Upper lobe of left lung (tissue), 6 donors: ENCODE results near the gene BCL2. TPM values are rescaled to one million over a fixed set of nuclear protein-coding genes. Genes with fewer than 3 reads are reported as not detected.

Source experiments
- ATAC-seq, 2 donors: fragments of 200-7000 bp; cut with Tn5 transposase; one replicate each; pipeline ENCODE4 v1.9.1; 2022; ENCODE audit warnings: mild to moderate bottlenecking in 2 of 2, moderate library complexity in 2 of 2; ENCODE audit not compliant: low FRiP score in 2 of 2
- DNase-seq, 2 donors: peaks; one replicate each; pipeline ENCODE4 v3.0.0-alpha.2; 2019 to 2020
- H3K27ac ChIP-seq, 4 donors: fragments of 200-600 bp; sonication (generic); one replicate each; pipeline ENCODE4 v1.5.1; 2016 to 2019
- H3K27me3 ChIP-seq, 4 donors: fragments of 200-600 bp; sonication (generic); one replicate each; pipeline ENCODE4 v1.5.1; 2017 to 2019
- H3K36me3 ChIP-seq, 4 donors: fragments of 200-600 bp; sonication (generic); one replicate each; pipeline ENCODE4 v1.5.1; 2016 to 2019
- H3K4me1 ChIP-seq, 4 donors: fragments of 200-600 bp; sonication (generic); one replicate each; pipeline ENCODE4 v1.5.1; 2018 to 2019
- H3K4me3 ChIP-seq, 4 donors: fragments of 200-600 bp; sonication (generic); one replicate each; pipeline ENCODE4 v1.5.1; 2017 to 2019; ENCODE audit warnings: mild to moderate bottlenecking in 2 of 4, moderate library complexity in 1 of 4
- H3K9me3 ChIP-seq, 4 donors: fragments of 200-600 bp; sonication (generic); one replicate each; pipeline ENCODE4 v1.5.1; 2018 to 2019
- EP300 ChIP-seq, 4 donors: sonication (generic); formaldehyde crosslinking; IDR thresholded peaks; one replicate each; pipeline ENCODE4 v1.5.1; 2017; ENCODE audit warnings: antibody characterized with exemption in 4 of 4, control low read depth in 2 of 4
- POLR2A ChIP-seq, 4 donors: fragments of 450-650 bp; IDR thresholded peaks; one replicate each; pipeline ENCODE4 v1.5.1; 2016 to 2017; ENCODE audit warnings: antibody characterized with exemption in 4 of 4, mild to moderate bottlenecking in 2 of 4
- POLR2AphosphoS5 ChIP-seq, 2 donors: sonication (generic); formaldehyde crosslinking; IDR thresholded peaks; one replicate each; pipeline ENCODE4 v1.5.1; 2017; ENCODE audit warnings: antibody characterized with exemption in 2 of 2
- WGBS, 2 donors: methylation state at CpG; one replicate each; pipeline ENCODE4 v1.1.5; 2017 to 2018; 5-methylcytosine and 5-hydroxymethylcytosine counted together
- total RNA-seq, 6 donors: library from RNA; depleted of rRNA in 4 of 6; stranded (reverse); fragments of >200 nt in 4 of 6; gene quantifications; one replicate each; pipeline versions ENCODE4 v1.1.0 to v1.2.1, GENCODE V29; 2016 to 2021
- TF ChIP-seq, protein P1 (sequence below), 6 experiments: fragments of 450-650 bp in 4 of 6; fragments of 200-600 bp in 2 of 6; sonication (generic) in 2 of 6; IDR thresholded peaks; one replicate each; pipeline ENCODE4 v1.5.1; 2016 to 2019; ENCODE audit warnings: antibody characterized with exemption in 6 of 6
- donor health status: DM: no; HTN: no; CAD: no; lungs with moderate emphysema.
- donor health status: DM: no; HTN: yes; CAD: no; lungs with severe emphysema.

The BCL2 gene
- total RNA-seq, 6 donors from 2014 or later, result 5.9 to 19.9 (median 11.4) TPM

DNA sequence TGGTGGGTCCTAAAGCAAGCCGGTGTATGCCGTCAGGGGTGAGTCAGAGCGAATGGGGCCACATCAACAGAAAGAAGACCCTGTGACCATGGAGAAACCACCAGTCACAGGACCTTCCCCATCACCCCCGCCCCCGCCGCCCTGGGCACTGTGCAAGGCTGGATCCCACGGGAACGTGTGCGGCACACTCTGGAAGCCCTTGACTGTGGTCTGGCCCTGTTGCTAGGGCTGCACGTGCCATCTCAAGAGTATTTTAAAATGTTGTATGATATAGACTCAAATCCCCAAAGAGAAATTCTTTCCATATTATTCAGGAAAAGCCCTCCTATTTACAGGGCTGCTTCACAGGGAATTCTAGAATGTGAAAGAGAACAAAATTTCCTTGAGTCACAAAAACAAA, 174.8 kb downstream of the BCL2 start:
- Histone ChIP-seq H3K4me3 (no peak overlapping the region), H3K36me3 (no peaks in the 10 kb centered on the region), H3K27me3 (no peaks in the 10 kb centered on the region), H3K27ac (no peak overlapping the region), H3K4me1 (peaks cover 3 to 22% (median 6%) of the 10 kb centered on the region in 4 donors), H3K9me3 (no peaks in the 10 kb centered on the region)
- ATAC-seq (no peak), DNase-seq (peak in 1 of 2 donors; percentile 62)
- TF ChIP-seq EP300 (IDR thresholded peaks at IDR 0.05), result no peak
- TF ChIP-seq, protein P1, sequence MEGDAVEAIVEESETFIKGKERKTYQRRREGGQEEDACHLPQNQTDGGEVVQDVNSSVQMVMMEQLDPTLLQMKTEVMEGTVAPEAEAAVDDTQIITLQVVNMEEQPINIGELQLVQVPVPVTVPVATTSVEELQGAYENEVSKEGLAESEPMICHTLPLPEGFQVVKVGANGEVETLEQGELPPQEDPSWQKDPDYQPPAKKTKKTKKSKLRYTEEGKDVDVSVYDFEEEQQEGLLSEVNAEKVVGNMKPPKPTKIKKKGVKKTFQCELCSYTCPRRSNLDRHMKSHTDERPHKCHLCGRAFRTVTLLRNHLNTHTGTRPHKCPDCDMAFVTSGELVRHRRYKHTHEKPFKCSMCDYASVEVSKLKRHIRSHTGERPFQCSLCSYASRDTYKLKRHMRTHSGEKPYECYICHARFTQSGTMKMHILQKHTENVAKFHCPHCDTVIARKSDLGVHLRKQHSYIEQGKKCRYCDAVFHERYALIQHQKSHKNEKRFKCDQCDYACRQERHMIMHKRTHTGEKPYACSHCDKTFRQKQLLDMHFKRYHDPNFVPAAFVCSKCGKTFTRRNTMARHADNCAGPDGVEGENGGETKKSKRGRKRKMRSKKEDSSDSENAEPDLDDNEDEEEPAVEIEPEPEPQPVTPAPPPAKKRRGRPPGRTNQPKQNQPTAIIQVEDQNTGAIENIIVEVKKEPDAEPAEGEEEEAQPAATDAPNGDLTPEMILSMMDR (IDR thresholded peaks at IDR 0.05), result no peak
- no peak for TF ChIP-seq POLR2AphosphoS5 (IDR thresholded peaks at IDR 0.05)
- no peak for TF ChIP-seq POLR2A (IDR thresholded peaks at IDR 0.05)
- WGBS, 2 donors, result 88 to 89% methylated on average over 10 of the region's 10 CpGs

DNA sequence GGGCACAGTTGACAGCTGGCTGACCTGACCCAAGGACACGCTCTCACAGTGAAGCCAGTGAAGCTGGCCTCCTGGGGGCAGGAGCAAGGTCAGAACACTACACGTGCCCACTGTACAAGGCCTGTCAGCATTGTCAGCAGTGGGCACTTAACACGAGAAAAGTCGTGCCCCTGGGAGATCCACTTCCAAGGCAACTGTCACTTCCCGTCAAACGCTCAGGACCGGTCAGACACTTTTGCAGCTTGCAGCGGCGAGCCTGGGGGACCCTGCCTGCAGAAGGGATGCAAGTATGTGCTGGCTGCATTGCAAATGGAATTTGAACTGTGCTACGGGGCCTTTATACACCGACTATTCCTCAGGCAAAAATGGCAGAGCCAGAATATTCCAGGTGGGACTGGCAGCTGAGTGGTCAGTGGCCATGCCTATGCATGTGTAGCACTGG, 176.2 kb downstream of the BCL2 start:
- Histone ChIP-seq H3K27ac (no peak overlapping the region), H3K27me3 (no peaks in the 10 kb centered on the region), H3K36me3 (no peaks in the 10 kb centered on the region), H3K9me3 (no peaks in the 10 kb centered on the region), H3K4me3 (no peak overlapping the region), H3K4me1 (peaks cover 6 to 33% (median 10%) of the 10 kb centered on the region in 4 donors)
- WGBS, 2 donors, result 68 to 100% methylated on average over 3 to 11 of the region's 11 CpGs
- ATAC-seq (no peak), DNase-seq (peak in 1 of 2 donors; percentile 29)
- TF ChIP-seq POLR2AphosphoS5 (IDR thresholded peaks at IDR 0.05) (no peak), EP300 (IDR thresholded peaks at IDR 0.05) (no peak)
- TF ChIP-seq, protein P1 (IDR thresholded peaks at IDR 0.05), result no peak

DNA sequence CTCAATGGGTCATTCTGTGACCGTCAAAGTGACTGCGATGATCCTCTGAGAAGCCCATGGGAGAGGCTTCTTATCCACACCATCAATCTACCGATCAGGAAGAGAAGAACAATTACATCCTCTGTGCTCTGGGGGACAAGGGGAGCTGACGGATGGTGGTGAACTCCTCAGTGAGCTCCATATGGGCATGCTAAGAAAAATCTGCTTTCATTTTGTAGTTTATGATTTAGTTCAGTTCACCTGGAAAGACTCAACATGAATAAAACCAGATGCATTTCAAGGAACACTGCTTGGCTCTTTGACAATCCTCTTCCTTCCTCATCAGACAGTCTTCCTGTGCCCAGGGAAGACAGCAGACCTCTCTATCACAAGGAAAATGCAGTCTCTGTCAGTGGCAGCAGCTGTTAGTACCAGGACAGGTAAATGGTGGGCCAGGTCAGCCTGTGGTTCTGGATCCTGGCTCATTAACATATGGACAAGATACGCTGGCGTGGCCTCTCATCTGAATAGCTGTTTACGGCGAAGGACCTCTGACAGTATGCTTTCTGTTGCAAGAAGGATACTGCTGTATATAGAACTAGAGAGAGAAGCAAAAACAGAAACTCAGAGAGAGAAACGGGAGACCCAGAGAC, 176.9 kb downstream of the BCL2 start:
- Histone ChIP-seq H3K36me3 (no peaks in the 10 kb centered on the region), H3K27ac (no peak overlapping the region), H3K9me3 (no peaks in the 10 kb centered on the region), H3K4me3 (no peak overlapping the region), H3K4me1 (peaks cover 6 to 40% (median 10%) of the 10 kb centered on the region in 4 donors), H3K27me3 (no peaks in the 10 kb centered on the region)
- DNase-seq, result no peak
- 65 to 69% methylated on average over 8 to 9 of the region's 9 CpGs for WGBS, 2 donors
- no peak for TF ChIP-seq POLR2AphosphoS5 (IDR thresholded peaks at IDR 0.05)
- TF ChIP-seq, protein P1 (IDR thresholded peaks at IDR 0.05), result no peak
- TF ChIP-seq EP300 (IDR thresholded peaks at IDR 0.05), result no peak
- ATAC-seq, result no peak

DNA sequence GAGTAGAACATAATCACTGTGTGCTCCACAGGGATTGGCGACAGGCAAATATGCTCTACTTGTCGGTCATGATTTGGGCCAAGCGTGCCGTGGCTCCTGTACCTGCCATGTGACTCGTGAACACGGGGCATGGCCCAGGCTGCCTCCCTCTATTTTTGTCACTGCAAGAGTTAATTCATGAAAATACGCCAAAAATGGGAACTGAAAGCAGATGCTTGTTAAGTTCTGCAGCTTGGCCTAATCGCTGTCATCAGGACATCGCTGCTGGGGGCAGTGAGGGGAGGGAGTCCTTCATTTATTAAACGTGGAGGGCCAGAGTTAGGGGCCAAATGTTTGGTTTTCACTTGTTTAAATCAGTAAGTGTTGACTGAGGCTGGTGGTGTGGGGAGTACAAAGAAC, 177.8 kb downstream of the BCL2 start:
- H3K4me3 ChIP-seq, result no peak overlapping the region
- H3K27ac ChIP-seq, result no peak overlapping the region
- 45 to 66% methylated on average over 10 of the region's 10 CpGs for WGBS, 2 donors
- peaks cover 6 to 41% (median 10%) of the 10 kb centered on the region in 4 donors for H3K4me1 ChIP-seq
- no peak for DNase-seq
- H3K27me3 ChIP-seq, result no peaks in the 10 kb centered on the region
- no peak for ATAC-seq
- no peaks in the 10 kb centered on the region for H3K36me3 ChIP-seq
- no peaks in the 10 kb centered on the region for H3K9me3 ChIP-seq
- TF ChIP-seq, protein P1 (IDR thresholded peaks at IDR 0.05), result no peak
- no peak for TF ChIP-seq EP300 (IDR thresholded peaks at IDR 0.05)
- TF ChIP-seq POLR2AphosphoS5 (IDR thresholded peaks at IDR 0.05), result no peak
- TF ChIP-seq POLR2A (IDR thresholded peaks at IDR 0.05), result no peak
